HS-5 (cell line): Measurements from ENCODE around the gene SNORC.
"Not testable (repeated sequence)": the region's sequence is repeated elsewhere in the genome, so short reads cannot be mapped to it uniquely, and the experiment has no call there.

Experiments used
- DNase-seq: peaks from one replicate; pipeline ENCODE4 v3.0.0-alpha.2; 2012; ENCODE audit warnings: low read depth

SNORC gene

DNA sequence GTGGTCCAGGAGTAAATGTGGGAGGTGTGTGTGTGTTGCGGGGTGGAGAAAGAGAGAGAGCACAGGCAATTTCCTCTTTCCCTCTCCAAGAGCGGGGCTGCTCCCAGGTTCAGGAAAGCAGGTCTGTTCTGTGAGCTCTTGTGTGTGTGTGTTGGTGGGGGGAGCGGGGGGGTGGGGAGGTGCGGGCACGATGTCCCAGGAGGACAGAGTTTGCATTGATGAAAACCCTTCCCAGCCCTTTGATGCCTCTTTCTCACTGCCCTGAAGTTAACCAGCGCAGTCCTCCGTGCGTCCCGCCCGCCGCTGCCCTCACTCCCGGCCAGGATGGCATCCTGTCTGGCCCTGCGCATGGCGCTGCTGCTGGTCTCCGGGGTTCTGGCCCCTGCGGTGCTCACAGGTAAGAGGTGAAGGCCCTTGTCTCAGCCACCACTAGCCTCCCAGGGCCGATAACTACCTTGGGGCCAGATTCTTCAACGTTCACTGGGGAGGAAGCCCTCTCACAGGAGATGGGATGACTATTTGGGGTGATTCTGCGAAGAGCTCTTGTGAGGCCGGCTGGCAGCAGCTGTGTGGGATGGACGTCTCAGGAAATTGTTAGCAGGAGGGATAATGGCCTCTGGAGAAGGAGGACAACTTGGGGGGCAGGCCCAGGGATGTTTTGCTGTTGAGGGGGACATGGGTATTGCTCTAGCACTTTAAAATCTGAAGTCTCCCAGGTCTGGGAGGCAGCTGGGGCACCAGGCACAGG lies at the start of gene SNORC:
SNORC (plus strand) TSS at position 247 of the 748 bp plus-strand sequence; CDS start at position 325, 78 bp downstream.
- no peak for DNase-seq

DNA sequence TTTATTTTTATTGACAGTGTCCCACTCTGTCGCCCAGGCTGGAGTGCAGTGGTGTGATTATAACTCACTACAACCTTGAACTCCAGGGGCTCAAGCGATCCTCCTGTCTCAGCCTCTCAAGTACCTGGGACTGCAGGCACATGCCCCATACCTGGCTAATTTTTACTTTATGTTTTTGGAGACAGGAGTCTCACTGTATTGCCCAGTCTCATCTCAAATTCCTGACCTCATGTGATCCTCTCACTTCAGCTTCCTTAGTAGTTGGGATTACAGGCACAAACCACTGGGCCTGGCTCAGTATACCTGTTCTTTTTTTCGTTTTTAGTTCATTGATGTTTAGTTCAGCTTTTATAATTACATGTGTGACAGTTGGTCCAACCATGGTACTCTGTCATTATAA lies 40.1 kb upstream of the SNORC start:
- DNase-seq: no peak

GRCh38 chr2:232831496-232831895 lies 38.6 kb upstream of the SNORC start:
- no peak for DNase-seq

GRCh38 chr2:232833830-232834229 lies 36.2 kb upstream of the SNORC start:
- DNase-seq: no peak

GRCh38 chr2:232835687-232836208 lies 34.3 kb upstream of the SNORC start:
- no peak for DNase-seq

DNA sequence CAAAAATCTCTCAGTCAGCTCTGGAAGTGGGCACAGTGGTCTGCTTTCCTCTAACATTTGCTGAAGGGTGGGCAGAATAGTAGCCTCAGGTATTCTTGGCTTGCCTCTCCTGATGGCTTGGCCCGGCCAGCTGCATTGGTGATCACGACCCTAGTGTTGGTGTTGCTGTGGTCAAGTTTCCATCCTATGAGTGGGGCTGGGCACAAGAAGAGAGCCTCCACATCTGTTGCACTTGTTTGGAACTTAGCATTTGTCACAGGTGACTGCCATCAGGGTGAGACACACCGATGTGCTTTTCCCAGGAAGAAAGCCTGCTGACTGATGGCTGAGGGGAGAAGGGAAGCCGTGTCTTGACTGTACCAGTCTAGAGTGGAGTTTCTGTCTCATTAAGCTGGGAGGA lies 33.1 kb upstream of the SNORC start:
- DNase-seq: no peak

DNA sequence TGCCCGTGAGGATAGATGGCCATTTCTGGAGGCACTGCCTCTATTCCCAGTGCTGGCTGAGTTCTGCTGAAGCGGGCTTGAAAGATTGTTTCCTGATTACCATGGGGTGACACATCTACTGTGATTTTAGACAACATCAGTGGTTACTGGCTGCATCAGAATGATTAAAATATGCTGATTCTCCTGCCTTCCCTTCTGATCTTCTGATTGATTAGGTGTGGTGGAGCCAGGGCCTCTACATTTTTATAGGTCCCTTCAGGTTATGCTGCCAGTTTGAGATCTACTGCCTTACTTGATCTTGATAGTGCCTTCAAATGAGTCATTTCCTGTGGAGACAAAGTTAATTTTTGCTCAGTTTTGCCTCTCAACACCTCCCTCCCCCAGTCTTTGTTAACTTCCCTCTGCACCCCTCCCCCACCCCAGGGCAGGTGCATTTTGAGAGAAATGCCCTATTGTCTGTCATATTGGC lies 31.6 kb upstream of the SNORC start:
- no peak for DNase-seq

DNA sequence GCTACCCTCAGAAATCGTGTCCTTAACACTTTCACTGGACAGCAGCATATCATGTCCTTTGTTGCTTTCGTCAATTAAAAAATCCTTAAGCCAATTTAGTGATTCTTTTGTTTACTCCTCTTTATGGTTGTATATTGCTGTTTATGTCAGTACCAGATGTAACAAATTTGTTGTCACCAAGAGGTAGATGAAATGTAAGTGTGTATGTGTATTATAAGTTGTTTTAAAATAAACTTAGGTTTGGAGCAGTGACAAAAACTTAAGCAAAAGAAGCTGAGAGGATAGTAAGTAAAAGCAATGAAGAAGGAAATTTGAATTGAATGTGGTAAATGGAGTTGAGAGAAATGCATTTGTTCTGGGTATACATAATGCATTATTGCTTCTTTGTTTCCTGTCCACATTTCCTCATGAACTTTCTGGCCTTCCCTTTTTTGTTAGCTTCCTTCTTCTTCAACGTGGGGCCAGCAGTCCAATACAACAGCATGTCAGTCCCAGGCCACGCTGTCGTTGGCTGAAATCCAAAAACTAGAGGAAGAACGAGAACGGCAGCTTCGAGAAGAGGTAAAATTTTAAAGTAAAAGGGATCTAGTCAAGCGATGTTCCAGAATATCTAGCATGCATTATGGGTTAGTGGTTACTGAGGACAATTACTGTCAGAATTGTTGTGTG lies 30.5 kb upstream of the SNORC start:
- DNase-seq: no peak

DNA sequence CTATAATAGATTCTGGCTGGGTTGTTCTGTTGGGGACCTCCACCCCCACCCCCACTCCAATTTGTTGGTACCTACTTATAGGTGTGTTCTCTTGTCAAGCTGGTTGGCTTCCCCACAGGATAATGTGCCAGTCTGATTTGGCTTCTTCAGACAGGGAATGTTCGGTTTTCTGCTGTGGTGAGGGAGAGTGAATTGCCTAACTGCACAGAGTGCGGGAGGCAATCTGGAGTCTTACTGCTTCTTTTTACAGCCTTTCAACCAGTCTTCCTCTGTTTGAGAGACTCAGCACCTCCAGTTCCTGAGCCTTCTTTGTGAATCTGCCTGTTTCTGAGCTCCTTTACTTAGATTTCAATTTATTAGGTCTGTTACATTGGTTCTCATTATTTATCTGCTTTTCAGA lies 27.4 kb upstream of the SNORC start:
- DNase-seq: no peak

GRCh38 chr2:232843834-232844233 lies 26.2 kb upstream of the SNORC start:
- no peak for DNase-seq

GRCh38 chr2:232846055-232846454 lies 24.0 kb upstream of the SNORC start:
- DNase-seq: no peak

DNA sequence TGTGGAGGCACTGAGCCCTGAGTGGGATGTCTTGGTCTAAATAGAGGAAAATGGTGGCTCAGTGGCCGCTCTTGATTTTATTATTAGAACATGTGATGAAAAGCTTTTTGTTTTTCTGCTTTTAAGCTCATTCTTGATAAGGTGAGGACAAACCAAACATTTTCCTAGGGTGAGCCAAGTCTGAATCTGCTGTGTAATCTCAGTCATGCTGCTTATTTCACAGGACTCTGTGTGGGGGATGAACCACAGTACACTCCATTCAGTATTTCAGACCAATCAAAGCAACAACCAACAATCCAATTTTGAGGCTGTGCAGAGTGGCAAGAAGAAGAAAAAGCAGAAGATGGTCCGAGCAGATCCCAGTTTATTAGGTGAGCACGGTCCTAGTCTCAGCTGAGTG lies 20.0 kb upstream of the SNORC start:
- no peak for DNase-seq

- DNase-seq: not testable (repeated sequence)
Observed at GRCh38 chr2:232852081-232852480, 18.0 kb upstream of the SNORC start.

GRCh38 chr2:232852676-232853075 lies 17.4 kb upstream of the SNORC start:
- no peak for DNase-seq

- no peak for DNase-seq
Observed at GRCh38 chr2:232854082-232854481, 16.0 kb upstream of the SNORC start.

GRCh38 chr2:232857158-232857563 lies 12.9 kb upstream of the SNORC start:
- no peak for DNase-seq

DNA sequence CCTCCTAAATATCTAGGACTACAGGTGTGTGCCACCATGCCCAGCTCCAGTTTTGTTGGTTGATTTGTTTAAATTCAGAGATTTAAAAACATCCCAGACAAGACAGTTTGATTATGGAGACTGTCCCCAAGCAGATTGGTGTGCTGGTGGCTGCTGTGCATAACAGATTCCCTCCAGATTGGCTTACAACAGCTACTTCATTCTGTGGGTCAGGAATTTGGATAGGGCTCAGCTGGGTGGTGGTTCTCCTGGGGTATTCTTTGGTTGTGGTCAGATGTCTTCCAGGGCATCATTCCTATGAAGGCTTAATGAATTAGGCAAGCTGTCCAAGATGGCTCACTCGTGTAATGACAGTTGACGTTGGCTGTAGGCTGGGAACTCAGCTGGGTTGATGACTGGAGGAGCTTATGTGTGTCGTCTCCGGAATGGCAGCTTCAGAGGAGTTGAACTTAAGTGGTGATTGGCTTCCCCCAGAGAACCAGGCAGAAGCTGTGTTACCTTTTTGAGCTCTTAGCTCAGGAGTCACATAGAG lies 10.6 kb upstream of the SNORC start:
- no peak for DNase-seq

DNA sequence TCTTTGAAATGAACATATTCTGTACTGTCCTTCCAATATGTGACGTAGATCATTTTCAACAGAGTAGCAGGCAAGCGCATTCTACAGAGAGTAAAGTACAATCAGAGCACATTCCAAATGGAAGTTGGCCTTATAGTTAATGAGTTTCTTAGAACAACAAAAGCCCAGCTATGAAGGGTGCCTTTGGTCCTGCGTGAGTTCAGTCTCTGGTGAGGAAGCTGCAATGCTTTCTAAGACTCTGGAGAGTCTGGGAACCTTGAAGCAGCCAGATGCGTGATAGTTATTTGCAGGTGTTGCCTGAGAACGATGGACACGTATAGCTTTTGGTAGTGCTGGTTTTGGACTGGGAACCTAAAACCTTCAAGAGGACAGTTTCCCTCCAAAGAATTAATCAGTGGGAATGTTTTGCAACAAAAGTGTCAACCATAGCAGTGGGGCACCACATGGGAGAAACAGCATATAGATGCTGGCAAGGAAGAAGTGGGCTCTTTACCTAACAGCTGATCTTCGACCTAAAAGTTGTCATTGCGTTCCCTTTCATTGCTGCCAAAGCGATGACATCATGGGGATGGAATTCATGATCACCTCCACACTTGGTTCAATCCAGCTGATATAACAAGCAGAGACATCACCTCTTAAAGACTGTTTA lies 9.3 kb upstream of the SNORC start:
- no peak for DNase-seq

- DNase-seq: no peak
Observed at GRCh38 chr2:232861353-232861752, 8.7 kb upstream of the SNORC start.

- DNase-seq: no peak
Observed at GRCh38 chr2:232863996-232864395, 6.1 kb upstream of the SNORC start.

- DNase-seq: no peak
Observed at GRCh38 chr2:232865165-232865564, 4.9 kb upstream of the SNORC start.

DNA sequence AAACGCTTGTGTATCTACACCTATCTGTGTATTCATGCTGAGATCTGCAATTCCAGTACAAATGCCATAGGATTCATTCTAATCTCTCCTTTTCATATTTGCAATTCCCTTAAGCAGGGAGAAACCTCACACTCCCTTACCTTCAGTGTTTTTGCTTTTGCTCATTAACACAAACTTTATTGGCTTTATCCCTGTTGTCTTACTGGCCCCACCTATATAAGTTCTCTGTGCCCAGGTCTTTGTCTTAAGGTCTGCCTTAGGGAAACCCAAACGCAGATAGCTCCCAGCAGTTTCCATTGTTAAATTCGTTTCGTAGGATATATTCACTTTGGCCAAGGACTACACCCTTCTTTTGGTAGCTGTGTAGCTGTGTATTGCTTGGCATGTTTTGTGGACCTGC lies 4.0 kb upstream of the SNORC start:
- no peak for DNase-seq
